Activated CD4-positive, alpha-beta T cell treated with anti-CD3 and anti-CD28 coated beads, Interleukin-10, Interleukin-2, amounts not matched to agents 100 ng/mL and 50 ng/mL, durations not matched to agents 16 hours and 8 hours (primary cell): ENCODE measurements around the gene PRSS38.

ENCODE experiments used
- DNase-seq: peaks from one replicate; pipeline ENCODE4 v3.0.0-alpha.2; 2020

PRSS38 gene

DNA sequence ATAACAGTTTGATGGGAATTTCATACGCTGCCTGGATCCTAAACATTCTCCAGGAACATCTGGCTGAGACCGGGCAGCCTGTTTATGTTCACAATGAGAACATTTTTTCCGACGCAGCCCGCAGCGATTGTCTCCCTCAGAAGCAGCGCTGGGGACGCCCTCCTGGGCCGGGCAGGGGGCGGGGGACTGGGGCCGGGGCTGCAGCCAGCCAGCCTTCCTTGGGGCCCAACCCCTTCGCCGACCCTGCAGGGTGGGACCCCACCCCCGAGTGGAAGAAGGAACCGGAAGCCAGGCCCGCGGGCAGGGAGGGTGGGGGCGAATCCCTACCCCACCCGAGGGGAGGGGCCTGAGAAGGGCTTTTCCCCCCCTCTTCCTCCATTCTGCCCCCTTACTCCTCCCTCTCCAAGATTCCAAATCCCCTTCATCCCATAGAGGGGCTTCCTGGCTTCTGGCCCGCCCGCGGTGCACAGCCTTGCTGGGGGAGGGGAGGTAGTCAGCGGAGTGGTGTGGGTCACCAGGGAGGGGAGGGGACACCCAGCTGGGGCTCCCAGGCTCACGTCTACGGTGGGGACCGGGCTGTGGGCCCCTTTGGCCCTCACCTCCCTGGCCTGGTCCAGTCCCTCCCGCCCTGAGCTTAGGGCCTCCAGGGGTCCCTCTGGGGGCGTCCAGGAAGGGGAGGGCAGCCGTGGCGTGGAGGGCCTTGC, 71.7 kb downstream of the PRSS38 start:
- no peak for DNase-seq

- DNase-seq: no peak
These were observed 72.4 kb downstream of the PRSS38 start for GRCh38 chr1:227887697-227888403.

DNA sequence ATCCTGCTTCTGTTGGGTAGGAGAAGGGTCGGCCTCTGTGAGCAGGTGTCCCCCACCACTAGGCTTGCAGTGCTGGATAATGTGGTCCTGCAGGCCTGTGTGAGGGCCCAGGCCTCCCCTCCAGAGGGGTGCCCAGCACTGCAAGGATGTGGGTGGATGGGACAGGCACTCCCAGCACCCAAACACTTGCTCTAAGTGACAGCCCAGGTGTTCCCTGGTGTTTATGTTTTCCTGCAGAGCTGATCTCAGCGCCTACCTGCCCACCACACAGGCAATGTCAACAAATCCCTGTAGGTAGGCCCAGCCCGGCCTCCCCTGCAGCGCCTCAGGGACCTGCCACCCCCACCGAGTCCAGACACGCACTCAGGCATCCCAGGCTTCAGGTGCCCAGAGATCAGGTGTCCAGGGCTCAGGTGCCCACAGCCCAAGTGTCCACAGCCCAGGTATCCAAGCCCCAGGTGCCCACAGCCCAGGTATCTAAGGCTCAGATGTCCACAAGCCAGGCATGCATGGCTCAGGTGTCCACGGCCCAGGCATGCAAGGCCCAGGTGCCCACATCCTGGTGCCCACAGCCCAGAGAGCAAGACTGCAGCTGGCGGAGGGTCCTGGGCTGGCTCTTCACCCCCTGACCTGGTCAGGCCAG, 73.0 kb downstream of the PRSS38 start:
- DNase-seq: no peak

DNA sequence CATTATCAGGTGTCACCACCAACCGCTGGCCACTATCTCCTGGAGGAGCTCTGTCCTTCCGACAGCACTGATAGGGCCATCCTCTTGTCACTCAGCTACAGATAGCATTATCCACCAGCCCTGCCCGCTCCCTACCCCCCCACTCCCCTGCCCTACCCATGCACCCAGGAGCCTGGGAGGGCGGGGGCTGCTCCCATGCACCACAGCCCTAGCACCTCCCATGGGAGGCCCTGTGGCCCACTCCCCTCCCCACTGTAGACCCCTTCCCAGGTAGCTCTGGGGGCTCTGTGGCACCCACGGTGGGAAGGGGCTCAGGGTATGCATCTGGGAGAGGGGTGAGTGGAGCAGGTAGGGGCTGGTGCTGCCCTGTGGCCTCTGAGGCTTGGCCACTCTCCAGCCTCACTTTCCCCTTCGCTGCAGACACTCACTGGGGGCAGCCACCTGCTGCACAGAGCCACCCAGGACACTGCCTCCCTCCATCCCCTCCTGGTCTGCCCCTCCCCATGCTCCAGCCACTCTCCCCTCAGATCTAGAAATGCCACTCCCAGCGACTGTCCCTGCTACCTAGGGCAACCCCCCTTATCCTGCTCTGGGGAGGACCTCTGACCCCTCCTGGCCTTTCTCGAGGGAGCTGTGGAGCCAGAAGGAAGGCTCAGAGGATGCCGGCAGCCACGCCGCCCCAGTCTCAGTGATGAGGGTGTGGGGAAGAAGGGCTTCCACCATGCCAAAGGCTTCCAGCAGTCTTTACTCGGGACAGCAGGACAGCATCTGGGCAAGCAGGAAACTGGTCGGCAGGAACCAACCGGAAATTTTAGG, 73.8 kb downstream of the PRSS38 start:
- no peak for DNase-seq

DNA sequence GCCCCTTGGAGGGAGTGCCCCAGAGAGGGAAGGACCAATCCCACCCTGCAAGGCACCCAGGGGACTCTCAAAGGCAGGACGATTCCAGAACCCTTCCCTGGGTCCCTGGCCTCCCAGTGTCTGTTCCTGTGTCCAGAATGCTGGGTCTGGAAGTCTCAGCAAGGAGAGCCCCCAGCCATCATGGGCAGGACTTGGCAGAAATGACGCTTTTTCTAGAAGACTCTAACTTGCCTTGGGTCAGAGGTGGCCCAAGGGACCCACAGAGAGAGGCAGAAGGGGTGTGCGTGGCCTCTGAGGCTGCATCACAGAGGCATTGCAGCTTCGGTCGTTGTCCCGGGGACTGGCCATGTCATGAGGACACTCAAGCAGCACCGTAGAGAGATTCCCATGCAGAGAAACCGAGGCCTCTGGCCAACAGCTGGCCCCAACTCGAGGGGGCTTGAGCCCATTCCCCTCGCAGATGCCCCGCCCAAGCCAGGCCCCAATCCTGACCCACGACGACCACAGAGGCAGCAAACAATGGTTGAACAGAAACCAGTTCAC, 74.5 kb downstream of the PRSS38 start:
- DNase-seq: no peak

- no peak for DNase-seq
These were observed 75.2 kb downstream of the PRSS38 start for GRCh38 chr1:227890451-227891222.

DNA sequence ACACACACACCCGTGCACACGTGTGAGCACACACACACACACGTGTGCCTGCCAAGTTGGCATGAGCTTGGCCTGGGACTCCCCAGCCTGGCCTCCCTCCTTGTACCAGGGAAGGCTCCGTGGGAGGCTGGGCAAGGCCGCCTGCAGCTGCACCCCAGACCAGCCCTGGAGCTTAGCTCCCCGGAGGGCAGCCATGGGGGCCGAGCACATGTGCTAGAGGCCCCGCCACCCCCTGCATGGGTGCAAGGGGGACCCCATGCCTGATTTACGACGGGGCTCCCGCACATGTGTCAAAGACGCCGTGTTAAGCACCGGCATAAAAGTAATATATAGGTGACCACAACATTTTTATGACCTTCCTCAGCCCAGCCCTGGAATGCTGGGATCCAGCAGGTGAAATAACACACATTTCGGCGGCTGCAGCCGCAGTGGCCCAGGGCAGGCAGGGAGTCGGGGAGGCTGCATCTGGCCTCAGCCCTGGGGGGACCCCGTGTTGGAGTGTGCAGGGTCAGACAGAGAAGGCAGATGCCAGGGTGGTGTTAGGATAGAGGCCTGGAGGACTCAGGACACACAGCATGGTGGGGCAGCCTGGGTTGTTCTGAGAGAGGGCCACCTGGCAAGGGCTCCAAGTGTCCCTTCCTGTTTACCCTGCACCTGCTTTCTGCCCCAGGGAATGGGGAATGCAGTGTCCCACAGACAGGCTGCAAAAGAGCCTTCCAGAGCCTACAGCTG, 75.9 kb downstream of the PRSS38 start:
- DNase-seq: no peak

DNA sequence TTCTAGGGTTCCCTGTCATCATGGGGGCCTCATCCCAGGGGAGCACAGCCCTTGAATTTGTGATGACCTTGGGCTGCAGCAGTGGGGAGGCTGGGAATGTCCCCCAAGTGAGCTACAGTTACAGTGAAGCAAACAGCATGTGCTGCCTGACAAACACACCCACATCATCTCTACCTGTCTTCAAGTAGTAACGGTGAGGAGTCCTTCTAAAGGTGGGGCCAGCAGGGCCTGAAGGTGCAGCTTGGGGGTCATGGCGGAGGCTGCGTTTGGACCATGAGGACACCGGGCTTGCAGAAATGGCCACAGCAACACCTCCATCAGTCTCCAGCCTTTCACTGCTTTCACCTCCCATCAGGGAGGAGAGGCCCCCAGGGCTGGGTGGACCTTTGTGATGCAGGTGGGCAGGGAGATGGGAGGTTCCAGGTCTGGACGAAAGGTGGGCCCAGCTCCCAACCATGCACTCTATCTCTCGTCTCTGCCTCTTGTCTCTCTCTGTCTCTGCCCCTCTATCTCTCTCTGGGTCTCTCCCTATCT, 76.5 kb downstream of the PRSS38 start:
- no peak for DNase-seq

DNA sequence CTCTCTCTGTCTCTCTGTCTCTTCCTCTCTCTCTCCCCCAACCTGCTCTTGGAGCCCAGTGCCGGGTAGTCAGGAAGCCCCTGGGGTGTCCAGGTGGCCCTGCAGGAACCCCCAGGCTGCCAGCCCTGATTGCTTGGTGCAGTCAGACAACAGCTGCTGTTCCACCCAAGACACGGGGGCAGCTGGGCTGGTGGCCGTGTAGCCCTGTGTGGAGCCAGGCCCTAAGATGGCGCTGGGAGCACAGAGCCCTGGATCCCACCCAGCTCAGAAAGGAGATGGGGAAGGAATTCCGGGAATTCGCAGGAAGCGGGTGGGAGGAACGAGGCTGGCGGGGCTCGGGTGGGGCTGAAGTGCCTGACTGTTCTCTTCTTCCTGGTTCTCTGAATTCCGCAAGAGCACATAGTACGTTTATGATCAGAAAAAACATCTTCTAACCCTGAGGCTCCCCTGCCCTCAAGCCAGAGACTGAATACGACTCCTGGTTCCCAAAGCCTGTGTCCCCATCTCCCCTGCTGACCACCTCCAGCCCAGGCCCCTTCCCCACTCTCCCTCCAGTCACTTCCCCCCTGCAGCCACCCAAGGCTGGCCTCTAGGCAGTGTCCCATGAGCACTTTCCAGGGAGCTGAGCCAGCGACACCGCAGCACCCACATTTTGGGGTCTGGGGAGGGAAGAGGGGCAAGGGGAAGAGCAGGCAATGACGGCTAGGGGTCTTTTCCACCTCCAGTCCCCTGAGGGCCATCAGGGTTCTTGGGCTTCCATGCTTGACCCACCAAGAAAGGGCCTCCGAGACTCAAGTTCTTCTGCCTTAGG, 77.2 kb downstream of the PRSS38 start:
- no peak for DNase-seq

DNA sequence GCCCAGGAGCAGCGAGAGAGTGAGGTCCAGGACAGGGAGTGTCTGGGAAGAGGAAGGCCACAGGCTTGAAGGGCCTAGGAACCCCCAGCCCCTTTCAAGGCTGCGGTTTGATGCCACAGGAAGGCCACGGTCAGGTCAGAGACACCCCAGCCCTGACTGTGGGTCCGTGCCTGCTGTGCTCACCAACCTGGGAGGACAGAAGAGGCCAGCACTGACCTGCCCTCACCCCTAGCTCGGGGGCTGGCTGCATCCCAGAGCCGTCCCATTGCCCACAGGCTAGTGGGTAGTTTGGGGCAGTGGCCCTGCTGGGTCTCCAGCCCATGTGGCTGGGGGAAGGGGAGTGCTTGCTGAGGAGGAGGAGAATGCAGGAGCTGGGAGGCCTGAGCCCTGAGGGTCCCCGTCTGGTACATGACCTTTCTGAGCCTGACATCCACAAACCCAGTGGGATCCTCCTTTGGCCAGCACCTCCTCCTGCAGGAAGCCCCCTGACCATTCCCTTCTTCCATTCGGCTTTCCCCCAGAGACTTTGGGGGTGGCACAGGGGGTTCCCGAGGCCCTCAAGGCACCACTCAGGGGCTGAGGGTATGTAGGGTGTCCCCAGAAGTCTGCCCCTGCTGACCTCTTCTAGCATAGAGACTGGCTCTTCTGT, 77.9 kb downstream of the PRSS38 start:
- no peak for DNase-seq

DNA sequence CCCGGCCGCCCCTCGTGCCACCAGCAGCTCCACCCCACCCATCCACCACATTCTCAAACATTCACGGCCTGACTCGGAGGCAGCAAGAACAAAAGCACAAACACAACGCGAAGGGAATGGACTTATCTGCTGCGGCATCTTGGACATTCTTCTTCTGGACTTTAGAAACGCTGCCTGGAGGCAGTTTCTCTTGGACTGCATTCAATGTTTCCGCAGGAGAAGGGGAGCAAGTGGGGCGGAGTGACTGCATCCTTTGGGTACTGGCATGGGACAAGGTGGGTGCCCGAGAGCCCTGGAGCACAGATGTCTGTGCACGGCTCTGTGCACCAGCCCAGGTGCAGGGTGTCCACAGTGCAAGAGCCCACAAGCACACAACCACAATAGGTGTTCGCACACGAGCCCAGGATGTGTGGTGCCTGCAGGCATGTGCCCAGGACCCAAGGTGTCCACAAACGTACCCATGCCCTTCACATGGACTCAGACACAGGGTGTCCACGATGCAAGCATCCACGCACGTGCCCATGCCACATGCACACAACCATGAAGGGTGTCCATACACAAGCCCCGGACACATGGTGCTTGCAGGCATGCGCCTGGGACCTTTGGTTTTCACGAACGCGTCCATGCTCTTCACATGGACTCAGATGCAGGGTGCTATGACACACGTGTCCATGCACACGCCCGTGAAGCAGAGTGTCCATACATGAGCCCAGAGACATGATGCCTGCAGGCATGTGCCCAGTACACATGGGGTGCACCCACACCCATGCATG, 78.7 kb downstream of the PRSS38 start:
- DNase-seq: no peak

GRCh38 chr1:227894831-227895451, 79.5 kb downstream of the PRSS38 start:
- DNase-seq: no peak
